GM19351 (cell line): ENCODE data around the gene UCP2.

Experiments
- ATAC-seq: cut with Tn5 transposase; IDR thresholded peaks from one replicate; pipeline ENCODE4 v1.9.1; 2021; ENCODE audit warnings: mild to moderate bottlenecking, moderate library complexity; ENCODE audit not compliant: unreplicated experiment

The UCP2 gene

GRCh38 chr11:74010306-74011300, 28.0 kb upstream of the UCP2 start:
- ATAC-seq = no peak

GRCh38 chr11:74009675-74010305, 27.1 kb upstream of the UCP2 start:
- no peak for ATAC-seq

GRCh38 chr11:74009230-74009547, 26.5 kb upstream of the UCP2 start:
- no peak for ATAC-seq

- no peak for ATAC-seq
Observed at GRCh38 chr11:74008373-74009229, 26.0 kb upstream of the UCP2 start, which contains the start of gene UCP3. Gene UCP3, minus strand, starts transcription at chr11:74009085. Its CDS starts 2,043 bp downstream, at chr11:74007042.

GRCh38 chr11:74007691-74008372, 25.2 kb upstream of the UCP2 start:
- ATAC-seq = no peak

GRCh38 chr11:74006743-74007304, 24.2 kb upstream of the UCP2 start:
- no peak for ATAC-seq

GRCh38 chr11:74005721-74006517, 23.3 kb upstream of the UCP2 start:
- ATAC-seq = no peak

- no peak for ATAC-seq
Observed at GRCh38 chr11:74004759-74005615, 22.3 kb upstream of the UCP2 start.

GRCh38 chr11:74004046-74004695, 21.5 kb upstream of the UCP2 start:
- ATAC-seq = no peak

- ATAC-seq = no peak
Observed at GRCh38 chr11:74002832-74003231, 20.2 kb upstream of the UCP2 start.

- ATAC-seq = no peak
Observed at GRCh38 chr11:74001822-74002286, 19.2 kb upstream of the UCP2 start.

- ATAC-seq = no peak
Observed at GRCh38 chr11:74000307-74001133, 17.9 kb upstream of the UCP2 start.

GRCh38 chr11:73999581-74000306, 17.1 kb upstream of the UCP2 start:
- no peak for ATAC-seq

GRCh38 chr11:73998846-73999575, 16.4 kb upstream of the UCP2 start:
- no peak for ATAC-seq

GRCh38 chr11:73997120-73997770, 14.6 kb upstream of the UCP2 start:
- no peak for ATAC-seq
